Bronchial epithelial cell (primary cell): ENCODE results near the gene EXOSC10. TPM values are rescaled to one million over a fixed set of nuclear protein-coding genes. Genes with fewer than 3 reads are reported as not detected.
"Not testable (repeated sequence)": the region's sequence is repeated elsewhere in the genome, so short reads cannot be mapped to it uniquely, and the experiment has no call there.

Experiments used
- DNase-seq: peaks from one replicate; pipeline ENCODE4 v3.0.0-alpha.2; 2010; ENCODE audit warnings: low read depth
- FAIRE-seq: peaks from 2 replicates; lab custom pipeline; 2011; peaks lifted over from hg19 to GRCh38; lab: Jason Lieb, UNC
- H3K27me3 ChIP-seq: 2 replicates; pipeline ENCODE4 v1.5.1; 2011; ENCODE audit warnings: low read length; ENCODE audit not compliant: control insufficient read depth, insufficient read depth
- H3K36me3 ChIP-seq: 2 replicates; pipeline ENCODE4 v1.5.1; 2011; ENCODE audit warnings: low read length; ENCODE audit not compliant: control insufficient read depth, insufficient read depth
- H3K4me3 ChIP-seq: 2 replicates; pipeline ENCODE4 v1.5.1; 2011; ENCODE audit warnings: mild to moderate bottlenecking, low read depth, low read length, control low read depth
- total RNA-seq: library from RNA; depleted of rRNA; stranded (reverse); fragments of >200 nt; gene quantifications from 2 replicates; pipeline ENCODE4 v1.2.1, GENCODE V29; 2014
- TF ChIP-seq, protein P1 (sequence below): IDR thresholded peaks from 2 replicates; pipeline ENCODE4 v1.5.1; 2011; ENCODE audit warnings: mild to moderate bottlenecking, moderate library complexity, low read length, control low read depth, inconsistent platforms; ENCODE audit not compliant: insufficient read depth, severe bottlenecking

EXOSC10 gene
- total RNA-seq, 1 donor from 2014 or later = 37.4 TPM

DNA sequence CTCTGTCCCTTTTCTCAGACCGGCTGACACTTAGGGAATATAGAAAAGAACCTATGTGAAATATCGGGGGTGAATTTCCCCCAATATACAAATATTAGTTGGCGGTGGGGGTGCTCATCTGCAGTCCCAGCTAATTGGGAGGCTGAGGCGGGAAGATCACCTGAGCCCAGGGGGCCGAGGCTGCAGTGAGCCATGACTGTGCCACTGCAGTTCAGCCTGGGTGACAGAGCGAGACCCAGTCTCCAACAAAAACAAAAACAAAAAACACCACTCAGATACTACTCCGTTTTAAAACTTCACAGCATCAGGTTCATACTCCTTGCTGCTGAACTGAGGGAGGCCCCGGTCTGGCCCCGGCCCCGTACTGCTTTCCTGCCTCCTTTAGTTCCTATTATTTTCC, 5.9 kb upstream of the EXOSC10 start:
- DNase-seq (no peak), FAIRE-seq (no peak)
- TF ChIP-seq, protein P1, sequence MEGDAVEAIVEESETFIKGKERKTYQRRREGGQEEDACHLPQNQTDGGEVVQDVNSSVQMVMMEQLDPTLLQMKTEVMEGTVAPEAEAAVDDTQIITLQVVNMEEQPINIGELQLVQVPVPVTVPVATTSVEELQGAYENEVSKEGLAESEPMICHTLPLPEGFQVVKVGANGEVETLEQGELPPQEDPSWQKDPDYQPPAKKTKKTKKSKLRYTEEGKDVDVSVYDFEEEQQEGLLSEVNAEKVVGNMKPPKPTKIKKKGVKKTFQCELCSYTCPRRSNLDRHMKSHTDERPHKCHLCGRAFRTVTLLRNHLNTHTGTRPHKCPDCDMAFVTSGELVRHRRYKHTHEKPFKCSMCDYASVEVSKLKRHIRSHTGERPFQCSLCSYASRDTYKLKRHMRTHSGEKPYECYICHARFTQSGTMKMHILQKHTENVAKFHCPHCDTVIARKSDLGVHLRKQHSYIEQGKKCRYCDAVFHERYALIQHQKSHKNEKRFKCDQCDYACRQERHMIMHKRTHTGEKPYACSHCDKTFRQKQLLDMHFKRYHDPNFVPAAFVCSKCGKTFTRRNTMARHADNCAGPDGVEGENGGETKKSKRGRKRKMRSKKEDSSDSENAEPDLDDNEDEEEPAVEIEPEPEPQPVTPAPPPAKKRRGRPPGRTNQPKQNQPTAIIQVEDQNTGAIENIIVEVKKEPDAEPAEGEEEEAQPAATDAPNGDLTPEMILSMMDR = no peak

GRCh38 chr1:11101347-11101746, 1.7 kb upstream of the EXOSC10 start:
- DNase-seq (no peak), FAIRE-seq (no peak)
- TF ChIP-seq, protein P1 = no peak
- H3K4me3 ChIP-seq = no peak overlapping the region
- peaks cover 3% of the 10 kb centered on the region for H3K36me3 ChIP-seq
- no peaks in the 10 kb centered on the region for H3K27me3 ChIP-seq

More for the DNA sequence above, 5.9 kb upstream of the EXOSC10 start:
- Histone ChIP-seq H3K27me3 (no peaks in the 10 kb centered on the region), H3K36me3 (peaks cover 13% of the 10 kb centered on the region), H3K4me3 (no peak overlapping the region)

GRCh38 chr1:11100806-11101205, 1.1 kb upstream of the EXOSC10 start:
- FAIRE-seq, H3K36me3 ChIP-seq, H3K4me3 ChIP-seq, DNase-seq, H3K27me3 ChIP-seq: not testable (repeated sequence)

GRCh38 chr1:11100149-11100493, 452 bp upstream of the EXOSC10 start:
- no peak for FAIRE-seq
- Histone ChIP-seq H3K4me3 (peak overlapping the region; percentile 83), H3K27me3 (no peaks in the 10 kb centered on the region), H3K36me3 (peaks cover 5% of the 10 kb centered on the region)
- no peak for DNase-seq
- TF ChIP-seq, protein P1 = no peak

DNA sequence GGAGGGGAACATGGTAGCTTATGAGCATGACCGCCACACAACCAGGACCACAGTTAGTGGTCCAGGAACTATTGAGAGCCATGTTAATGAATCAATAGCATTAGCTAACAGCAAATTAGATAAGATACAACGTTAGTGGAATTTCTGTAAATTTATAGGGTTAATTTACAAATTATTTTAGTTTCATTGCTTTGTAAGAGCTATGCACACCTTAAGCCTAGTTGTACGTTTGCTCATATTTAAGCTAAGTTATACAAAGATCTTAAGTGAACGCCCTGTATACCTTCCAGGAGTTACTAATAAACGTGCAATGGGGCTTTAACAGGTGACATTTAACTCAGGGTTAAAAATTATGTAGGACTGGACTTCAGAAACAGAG, 749 bp downstream of the EXOSC10 start:
- H3K27me3 ChIP-seq = no peaks in the 10 kb centered on the region
- FAIRE-seq = no peak
- TF ChIP-seq, protein P1 = no peak
- DNase-seq = no peak
- H3K36me3 ChIP-seq = peaks cover 8% of the 10 kb centered on the region
- peak overlapping the region; percentile 83 for H3K4me3 ChIP-seq

DNA sequence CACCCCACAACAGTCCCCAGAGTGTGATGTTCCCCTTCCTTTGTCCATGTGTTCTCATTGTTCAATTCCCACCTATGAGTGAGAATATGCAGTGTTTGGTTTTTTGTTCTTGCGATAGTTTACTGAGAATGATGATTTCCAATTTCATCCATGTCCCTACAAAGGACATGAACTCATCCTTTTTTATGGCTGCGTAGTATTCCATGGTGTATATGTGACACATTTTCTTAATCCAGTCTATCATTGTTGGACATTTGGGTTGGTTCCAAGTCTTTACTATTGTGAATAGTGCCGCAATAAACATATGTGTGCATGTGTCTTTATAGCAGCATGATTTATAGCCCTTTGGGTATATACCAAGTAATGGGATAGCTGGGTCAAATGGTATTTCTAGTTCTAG, 15.9 kb downstream of the EXOSC10 start:
- not testable (repeated sequence) for FAIRE-seq, DNase-seq, H3K4me3 ChIP-seq, H3K27me3 ChIP-seq
- peaks cover 18% of the 10 kb centered on the region for H3K36me3 ChIP-seq

GRCh38 chr1:11080931-11081330, 18.7 kb downstream of the EXOSC10 start:
- FAIRE-seq (no peak), DNase-seq (no peak)
- Histone ChIP-seq H3K4me3 (no peak overlapping the region), H3K36me3 (peaks cover 17% of the 10 kb centered on the region), H3K27me3 (no peaks in the 10 kb centered on the region)
- TF ChIP-seq, protein P1 = no peak
